GM19240 (cell line): ENCODE data around the gene SLC24A1.

Experiments
- DNase-seq: peaks from one replicate; pipeline ENCODE4 v3.0.0; 2011; ENCODE audit warnings: low spot score; ENCODE audit not compliant: insufficient read length

SLC24A1 gene

GRCh38 chr15:65651831-65652749, 30.4 kb downstream of the SLC24A1 start:
- DNase-seq: no peak

DNA sequence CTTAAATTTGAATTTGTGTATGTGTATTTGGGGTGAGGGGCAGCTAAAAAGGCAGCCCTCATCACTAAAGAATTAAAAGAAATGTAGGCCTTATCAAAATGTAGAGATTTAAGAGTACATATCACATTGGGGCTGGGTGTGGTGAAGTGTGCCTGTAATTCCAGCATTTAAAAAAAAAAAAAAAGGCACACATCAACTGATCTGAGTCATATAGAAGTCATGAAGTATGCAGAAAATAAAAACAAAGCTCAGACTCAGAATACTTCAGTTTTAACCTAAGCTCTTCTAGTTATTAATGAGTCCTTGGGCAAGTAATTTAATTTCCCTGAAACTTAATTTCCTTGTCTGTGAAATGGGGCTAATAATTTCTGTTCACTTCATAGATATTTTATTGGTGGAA, 31.6 kb downstream of the SLC24A1 start:
- no peak for DNase-seq

DNA sequence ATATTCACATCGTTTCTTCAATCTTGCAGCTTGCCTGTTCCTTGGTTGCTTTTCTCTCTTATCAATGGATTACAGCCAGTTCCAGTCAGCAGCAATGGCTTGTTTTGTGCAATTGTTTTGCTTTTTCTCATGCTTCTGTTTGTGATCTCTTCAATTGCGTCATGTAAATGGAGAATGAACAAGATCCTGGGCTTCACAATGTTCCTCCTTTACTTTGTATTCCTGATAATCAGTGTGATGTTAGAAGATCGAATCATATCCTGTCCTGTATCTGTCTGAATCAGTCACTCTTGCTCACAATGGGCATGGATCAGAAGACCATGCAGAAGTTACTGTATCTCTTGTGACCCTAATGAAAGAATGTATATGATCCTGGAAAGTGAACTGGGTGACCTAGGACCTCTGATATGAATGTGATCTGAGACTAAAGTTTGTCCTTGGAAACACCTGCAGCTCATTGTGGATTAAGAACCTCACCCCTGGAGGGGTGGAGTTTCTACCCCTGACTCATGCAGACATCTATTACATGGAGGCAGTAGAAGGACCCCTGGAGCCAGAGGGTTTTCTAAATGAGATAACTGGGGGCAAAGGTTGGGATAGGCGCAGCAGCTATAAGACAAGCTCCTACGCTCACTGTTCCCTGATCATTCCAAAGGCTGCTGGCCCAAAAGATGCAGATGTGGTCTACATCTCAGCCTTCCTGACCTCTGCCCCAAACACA, 32.2 kb downstream of the SLC24A1 start:
- no peak for DNase-seq

DNA sequence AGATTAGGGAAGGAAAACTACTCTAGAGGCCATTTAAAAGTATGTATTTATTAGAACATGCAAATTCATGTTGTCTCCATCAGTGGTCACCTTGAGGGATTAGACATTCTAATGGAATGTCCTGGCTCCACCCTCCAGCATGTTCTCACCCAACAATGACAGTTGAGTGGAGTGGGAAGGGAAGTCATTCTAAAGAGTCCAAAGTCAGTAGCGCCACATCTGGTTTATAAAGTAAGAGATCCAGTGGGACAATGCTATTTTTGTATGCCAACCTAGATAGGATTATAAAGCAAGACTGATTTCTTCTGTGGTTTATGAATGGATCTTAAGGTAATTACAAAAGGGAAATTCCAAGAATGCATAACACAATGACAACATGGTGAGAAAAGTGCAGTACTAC, 33.3 kb downstream of the SLC24A1 start:
- DNase-seq: no peak

DNA sequence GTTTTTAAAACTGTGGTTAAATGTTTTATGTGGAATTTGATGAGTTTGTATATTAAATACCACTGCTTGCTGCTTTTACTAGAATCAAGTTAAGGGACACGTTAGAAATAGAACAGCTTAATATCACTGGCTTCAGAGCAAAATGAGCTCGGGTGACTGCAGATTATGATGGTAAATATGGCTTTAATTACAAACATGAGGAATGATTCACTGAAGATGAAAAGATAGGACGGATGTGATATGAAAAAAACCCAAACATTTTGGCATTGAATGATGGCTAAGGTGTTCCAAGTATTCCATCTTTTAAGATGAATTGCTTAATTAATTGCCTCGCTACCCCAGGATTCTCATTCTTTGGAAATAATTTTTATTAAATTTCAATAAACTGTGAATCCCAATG, 33.7 kb downstream of the SLC24A1 start:
- DNase-seq: no peak

DNA sequence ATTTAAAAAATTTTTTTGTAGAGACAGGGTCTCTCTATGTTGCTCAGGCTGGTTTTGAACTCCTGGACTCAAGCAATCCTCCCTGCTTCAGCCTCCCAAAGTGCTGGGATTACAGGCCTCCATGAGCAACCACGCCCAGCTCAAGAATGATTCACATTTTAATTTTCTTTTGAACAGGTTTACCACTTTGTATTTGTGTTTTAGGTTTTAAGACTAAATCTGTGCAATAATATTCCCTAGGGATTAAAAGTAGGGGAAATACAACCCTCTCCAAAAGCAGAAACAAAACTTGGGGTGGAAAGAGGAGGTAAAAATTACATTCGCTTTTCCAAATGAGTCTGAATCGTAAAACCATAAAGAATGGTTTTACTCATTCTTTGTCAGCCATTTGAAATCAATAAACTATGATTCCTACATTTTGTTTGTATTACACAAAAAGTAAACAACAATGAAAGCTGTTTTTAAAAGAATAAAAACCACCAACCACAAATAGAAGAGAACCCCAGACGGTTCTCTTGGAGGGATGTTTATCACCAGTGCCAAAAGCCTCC, 37.8 kb downstream of the SLC24A1 start:
- DNase-seq: no peak

- no peak for DNase-seq
Measured at GRCh38 chr15:65660927-65661326, 39.2 kb downstream of the SLC24A1 start.

DNA sequence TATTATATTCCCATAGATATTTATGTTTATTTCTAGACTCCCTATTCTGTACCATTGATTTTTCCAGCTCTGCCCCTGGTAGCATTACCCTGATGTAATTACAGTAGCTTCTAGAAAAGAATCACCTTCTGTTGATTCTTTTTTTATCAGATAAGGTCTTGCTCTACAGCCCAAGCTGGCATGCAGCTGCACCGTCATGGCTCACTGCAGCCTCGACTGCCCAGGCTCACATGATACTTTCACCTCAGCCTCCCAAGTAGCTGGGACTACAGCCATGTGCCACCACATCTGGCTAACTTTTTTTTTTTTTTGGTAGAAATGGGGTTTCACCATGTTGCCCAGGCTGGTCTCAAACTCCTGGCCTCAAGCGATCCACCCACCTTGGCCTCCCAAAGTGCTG, 41.8 kb downstream of the SLC24A1 start:
- DNase-seq: no peak

DNA sequence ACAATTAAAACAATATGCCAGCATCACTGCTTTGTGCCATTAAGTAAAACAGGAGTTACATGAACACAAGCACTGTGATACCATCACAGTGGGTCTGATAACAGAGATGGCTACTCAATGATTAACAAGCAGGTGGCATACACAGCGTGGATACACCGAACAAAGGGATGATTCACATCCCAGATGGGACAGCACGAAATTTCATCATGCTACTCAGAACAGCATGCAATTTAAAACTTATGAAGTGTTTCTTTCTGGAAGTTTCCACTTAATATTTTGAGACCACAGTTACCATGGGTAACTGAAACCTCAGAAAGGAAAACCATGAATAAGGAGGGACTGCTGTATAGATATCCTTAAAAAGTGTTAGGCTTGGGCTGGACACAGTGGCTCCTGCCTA, 44.5 kb downstream of the SLC24A1 start:
- DNase-seq: no peak

DNA sequence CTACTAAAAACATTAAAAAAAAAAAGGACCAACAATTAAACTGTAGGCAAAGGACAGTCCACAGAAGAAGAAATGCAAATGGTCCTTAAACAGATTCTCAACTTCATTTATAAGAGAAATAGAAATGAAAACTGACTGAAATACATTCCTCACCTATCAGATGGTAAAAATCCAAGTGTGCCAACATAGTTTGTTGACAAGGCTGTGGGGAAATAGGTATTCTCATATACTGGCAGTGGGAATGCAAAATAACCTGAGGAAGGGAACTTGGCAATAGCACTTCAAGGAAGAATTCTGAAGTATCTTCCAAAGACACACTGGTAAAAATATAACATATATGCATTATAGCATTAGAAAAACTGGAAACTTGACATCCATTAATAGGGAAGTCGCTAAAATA, 53.8 kb downstream of the SLC24A1 start:
- DNase-seq: no peak

GRCh38 chr15:65676123-65676522, 54.4 kb downstream of the SLC24A1 start:
- DNase-seq: no peak

- DNase-seq: no peak
Measured at GRCh38 chr15:65680544-65680943, 58.8 kb downstream of the SLC24A1 start.

DNA sequence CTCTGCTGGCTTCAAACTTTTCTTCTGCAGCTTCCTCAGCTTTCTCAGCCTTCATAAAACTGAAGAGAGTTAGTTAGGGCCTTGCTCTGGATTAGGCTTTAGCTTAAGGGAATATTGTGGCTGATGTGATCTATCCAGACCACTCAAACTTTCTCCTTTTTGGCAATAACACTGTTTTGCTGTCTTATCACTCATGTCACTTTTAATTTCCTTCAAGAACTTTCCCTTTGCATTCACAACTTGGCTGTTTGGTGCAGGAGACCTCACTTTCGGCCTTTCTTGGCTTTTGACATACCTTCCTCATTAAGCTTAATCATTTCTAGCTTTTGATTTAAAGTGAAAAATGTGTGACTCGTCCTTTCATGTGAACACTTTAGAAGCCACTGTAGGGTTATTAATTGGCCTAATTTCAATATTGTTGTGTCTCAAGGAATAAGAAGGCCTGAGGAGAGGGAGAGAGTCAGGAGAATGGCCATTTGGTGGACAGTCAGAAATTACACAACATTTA, 60.7 kb downstream of the SLC24A1 start:
- DNase-seq: no peak

- DNase-seq: no peak
Measured at GRCh38 chr15:65688462-65688861, 66.7 kb downstream of the SLC24A1 start.

DNA sequence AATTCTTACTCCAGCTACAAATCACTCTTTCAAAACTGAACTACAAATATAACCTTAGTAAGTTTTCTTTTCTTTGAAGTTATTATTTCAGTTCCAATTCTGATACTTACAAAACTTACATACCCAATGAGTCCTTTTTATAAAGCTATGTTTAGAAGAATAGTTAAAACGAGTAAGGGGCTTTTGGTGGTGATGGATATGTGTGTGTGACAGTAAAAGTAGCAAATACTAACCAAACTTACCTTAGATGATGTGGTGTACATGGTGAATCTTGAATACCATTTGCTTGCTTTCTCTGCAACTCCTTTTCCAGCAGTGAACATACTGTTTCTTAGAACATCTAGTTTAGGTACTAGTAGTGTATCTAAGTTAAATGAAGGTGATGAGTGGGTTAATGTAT, 68.4 kb downstream of the SLC24A1 start:
- no peak for DNase-seq

GRCh38 chr15:65690778-65691177, 69.0 kb downstream of the SLC24A1 start:
- no peak for DNase-seq

- DNase-seq: no peak
Measured at GRCh38 chr15:65695081-65695480, 73.3 kb downstream of the SLC24A1 start.
